PFSK-1 (cell line): Measurements from ENCODE around the gene KIF14. TPM values are rescaled to one million over a fixed set of nuclear protein-coding genes. Genes with fewer than 3 reads are reported as not detected.

Source experiments
- FOXP2 ChIP-seq: optimal IDR thresholded peaks from 2 replicates; pipeline ENCODE3; 2011; ENCODE audit warnings: borderline replicate concordance, control low read depth, inconsistent platforms; ENCODE audit not compliant: insufficient read depth; ENCODE audit errors: extremely low read length, extremely low read depth
- POLR2AphosphoS5 ChIP-seq: IDR thresholded peaks from 2 replicates; pipeline ENCODE4 v1.6.1; 2012; ENCODE audit warnings: low read depth, mild to moderate bottlenecking, control low read depth, low read length, moderate library complexity
- REST ChIP-seq, 2 experiments: IDR thresholded peaks; 2 replicates each; pipeline versions ENCODE4 v1.6.1 to v1.8.0; 2011 to 2012; ENCODE audit warnings: low read depth in 2 of 2, low read length in 2 of 2, control low read depth in 1 of 2, inconsistent platforms in 1 of 2, mild to moderate bottlenecking in 1 of 2, moderate library complexity in 1 of 2; ENCODE audit not compliant: insufficient read depth in 1 of 2
- SIN3A ChIP-seq: IDR thresholded peaks from 2 replicates; pipeline ENCODE4 v1.6.1; 2012; ENCODE audit warnings: mild to moderate bottlenecking, low read length, moderate library complexity, borderline replicate concordance; ENCODE audit not compliant: insufficient read depth
- TAF1 ChIP-seq: IDR thresholded peaks from 2 replicates; pipeline ENCODE4 v1.6.1; 2012; ENCODE audit warnings: low read length, control low read depth, borderline replicate concordance; ENCODE audit not compliant: insufficient read depth
- polyA plus RNA-seq: library from polyadenylated mRNA; unstranded; fragments of >200 nt; gene quantifications from one replicate; pipeline ENCODE4 v1.2.1, GENCODE V29; 2012; ENCODE audit warnings: low read depth, missing spikeins; ENCODE audit not compliant: insufficient read length

KIF14 gene
- polyA plus RNA-seq = 1.6 TPM

GRCh38 chr1:200620273-200621131 is at the start of gene KIF14:
Gene KIF14, minus strand, starts transcription at chr1:200620751. Its CDS starts 2,028 bp downstream, at chr1:200618723.
- TF ChIP-seq TAF1 (no peak), REST (IDR thresholded peaks at IDR 0.05; ENCODE audit: insufficient read depth in 1 of 2, low read depth in 2 of 2, low read length in 2 of 2) (no peak), POLR2AphosphoS5 (no peak; the same call in 1 of the 2 replicates), FOXP2 (peak; percentile 61), SIN3A (peak; percentile 86; the same call in 1 of the 2 replicates)

GRCh38 chr1:200669314-200670241 is 49.0 kb upstream of the KIF14 start, which contains the start of gene DDX59:
Gene DDX59, minus strand, starts transcription at chr1:200669907. Its CDS starts 3,167 bp downstream, at chr1:200666740.
- TF ChIP-seq REST (IDR thresholded peaks at IDR 0.05; ENCODE audit: insufficient read depth in 1 of 2, low read depth in 2 of 2, low read length in 2 of 2) (0 out of 4 replicates have a peak, but pooled peaks of 1 of the 2 experiments have one; percentile 15), POLR2AphosphoS5 (peak; percentile 70), FOXP2 (peak; percentile 68), TAF1 (peak; percentile 48; the same call in 1 of the 2 replicates), SIN3A (no peak)

- TF ChIP-seq POLR2AphosphoS5 = no peak
- TF ChIP-seq SIN3A = 0 out of 2 replicates have a peak, but pooled peaks have one; percentile 13
These were observed 48.2 kb upstream of the KIF14 start for GRCh38 chr1:200668514-200669313.

- TF ChIP-seq REST (IDR thresholded peaks at IDR 0.05; ENCODE audit: insufficient read depth in 1 of 2, low read depth in 2 of 2, low read length in 2 of 2) (no peak), FOXP2 (no peak)
These were observed 45.8 kb upstream of the KIF14 start for GRCh38 chr1:200666309-200666708.

GRCh38 chr1:200665861-200666260 is 45.3 kb upstream of the KIF14 start:
- TF ChIP-seq FOXP2 = no peak
- TF ChIP-seq SIN3A = no peak
- TF ChIP-seq REST (IDR thresholded peaks at IDR 0.05; ENCODE audit: insufficient read depth in 1 of 2, low read depth in 2 of 2, low read length in 2 of 2) = no peak
- no peak for TF ChIP-seq POLR2AphosphoS5
- TF ChIP-seq TAF1 = no peak
